Erythroblast (primary cell): ENCODE measurements around the gene PATJ.

Experiments
- GATA1 ChIP-seq: IDR thresholded peaks from 2 replicates; pipeline ENCODE4 v1.6.1; 2011; ENCODE audit warnings: low read depth, mild to moderate bottlenecking, control low read depth, low read length, moderate library complexity
- POLR2A ChIP-seq: IDR thresholded peaks from 2 replicates; pipeline ENCODE4 v1.6.1; 2011; ENCODE audit warnings: mild to moderate bottlenecking, low read length

- TF ChIP-seq POLR2A (no peak), GATA1 (no peak)
Observed at GRCh38 chr1:61709908-61710289, 32.4 kb upstream of the PATJ start.
